Measurements from ENCODE around the gene GDF3. TPM values are rescaled to one million over a fixed set of nuclear protein-coding genes. Genes with fewer than 3 reads are reported as not detected.

The GDF3 gene
- total RNA-seq, 1 donor from 2014 or later: not detected

GRCh38 chr12:7667125-7667524 lies 28.4 kb downstream of the GDF3 start:
- DNase-seq: no peak

- DNase-seq: no peak
Measured at GRCh38 chr12:7666595-7666994, 29.0 kb downstream of the GDF3 start.

GRCh38 chr12:7661741-7662140 lies 33.8 kb downstream of the GDF3 start:
- no peak for DNase-seq

GRCh38 chr12:7656121-7656520 lies 39.5 kb downstream of the GDF3 start:
- DNase-seq: no peak

GRCh38 chr12:7650091-7650490 lies 45.5 kb downstream of the GDF3 start:
- no peak for DNase-seq

GRCh38 chr12:7647071-7647470 lies 48.5 kb downstream of the GDF3 start:
- no peak for DNase-seq

- no peak for DNase-seq
Measured at GRCh38 chr12:7646178-7646475, 49.4 kb downstream of the GDF3 start.

GRCh38 chr12:7645395-7646177 lies 50.0 kb downstream of the GDF3 start:
- peak; percentile 54 for DNase-seq

- no peak for DNase-seq
Measured at GRCh38 chr12:7642876-7643309, 52.7 kb downstream of the GDF3 start.

GRCh38 chr12:7642287-7642686 lies 53.3 kb downstream of the GDF3 start:
- DNase-seq: no peak

GRCh38 chr12:7640123-7640995 lies 55.2 kb downstream of the GDF3 start:
- peak; percentile 17 for DNase-seq

Other genes starting within 250 kb of the GDF3 start
- 8.8 TPM for gene CD163, start 192.0 kb downstream of the GDF3 start, total RNA-seq
- gene APOBEC1, start 29.9 kb downstream of the GDF3 start, total RNA-seq: not detected
- gene DPPA3, start 15.7 kb upstream of the GDF3 start, total RNA-seq: not detected
- not detected for gene CLEC4C, start 51.6 kb upstream of the GDF3 start, total RNA-seq
- gene NANOGNB, start 69.4 kb upstream of the GDF3 start, total RNA-seq: not detected
- not detected for gene NANOG, start 93.6 kb upstream of the GDF3 start, total RNA-seq
- gene SLC2A14, start 177.1 kb upstream of the GDF3 start, total RNA-seq: not detected
- gene SLC2A3, start 240.4 kb upstream of the GDF3 start, total RNA-seq: 60.8 TPM